Mammary epithelial cell (primary cell): Measurements from ENCODE around the gene GPER1.

Experiments used
- CTCF ChIP-seq, 2 donors: IDR thresholded peaks in 1 of 2; conservative IDR thresholded peaks in 1 of 2; 2 replicates each; pipeline ENCODE4 v1.5.1; 2011 to 2012; ENCODE audit warnings: inconsistent platforms in 2 of 2, low read length in 2 of 2, mild to moderate bottlenecking in 2 of 2, control low read depth in 1 of 2, low read depth in 1 of 2; ENCODE audit not compliant: insufficient read depth in 1 of 2; ENCODE audit errors: extremely low read depth in 1 of 2
- EZH2 ChIP-seq: IDR thresholded peaks from 2 replicates; pipeline ENCODE4 v1.6.1; 2012; ENCODE audit warnings: low read length, inconsistent platforms, borderline replicate concordance

GRCh38 chr7:1121886-1122831 is 34.2 kb downstream of the GPER1 start:
- TF ChIP-seq CTCF (conservative IDR thresholded peaks at IDR 0.05 in 1 of 2, IDR thresholded peaks at IDR 0.05 in 1 of 2; ENCODE audit: extremely low read depth in 1 of 2, insufficient read depth in 1 of 2, low read depth in 1 of 2, low read length in 2 of 2) (no peak), EZH2 (no peak)
